ENCODE results near the gene PPP1R12C.
A peak's percentile ranks its signal among the peaks of the same experiment; 100 is the strongest.
"Not testable (repeated sequence)": the region's sequence is repeated elsewhere in the genome, so short reads cannot be mapped to it uniquely, and the experiment has no call there.

Gene PPP1R12C

DNA sequence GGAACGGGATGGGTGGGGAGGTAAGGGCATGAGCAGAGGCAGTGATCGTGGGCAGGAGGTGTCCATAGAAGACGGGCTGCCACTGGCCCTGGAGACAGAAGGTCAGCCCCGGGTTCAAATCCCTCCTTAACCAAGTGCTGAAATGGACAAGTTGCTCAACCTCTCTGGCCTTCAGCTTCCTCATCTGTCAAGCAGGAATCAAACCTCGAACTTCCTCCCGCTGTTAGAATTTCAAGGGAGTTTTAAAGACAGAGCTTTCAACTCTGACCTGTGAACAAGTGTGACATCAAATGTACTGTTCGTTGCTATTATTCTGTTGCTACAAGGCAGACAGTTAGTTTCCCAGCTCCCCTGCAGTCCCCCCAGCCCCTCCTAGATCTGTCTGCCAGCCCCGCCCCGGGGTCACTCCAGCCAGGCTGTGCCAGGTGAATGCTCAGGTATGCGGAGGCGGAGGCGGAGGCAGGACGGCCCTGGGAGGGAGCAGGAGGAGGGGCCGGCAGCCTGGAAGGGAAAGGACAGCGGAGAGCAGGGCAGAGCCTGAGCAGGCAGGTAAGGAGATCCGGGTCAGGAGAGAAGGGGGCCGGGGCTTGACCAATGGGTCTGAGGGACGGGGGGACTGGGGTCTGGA lies 42.0 kb downstream of the PPP1R12C start, which contains the start of gene EPS8L1:
Gene EPS8L1 (plus strand): TSS at position 499 of the 628 bp plus-strand sequence. CDS start 576 bp downstream, outside the sequence.
- DNase-seq (ENCODE audit: low read depth) = no peak

DNA sequence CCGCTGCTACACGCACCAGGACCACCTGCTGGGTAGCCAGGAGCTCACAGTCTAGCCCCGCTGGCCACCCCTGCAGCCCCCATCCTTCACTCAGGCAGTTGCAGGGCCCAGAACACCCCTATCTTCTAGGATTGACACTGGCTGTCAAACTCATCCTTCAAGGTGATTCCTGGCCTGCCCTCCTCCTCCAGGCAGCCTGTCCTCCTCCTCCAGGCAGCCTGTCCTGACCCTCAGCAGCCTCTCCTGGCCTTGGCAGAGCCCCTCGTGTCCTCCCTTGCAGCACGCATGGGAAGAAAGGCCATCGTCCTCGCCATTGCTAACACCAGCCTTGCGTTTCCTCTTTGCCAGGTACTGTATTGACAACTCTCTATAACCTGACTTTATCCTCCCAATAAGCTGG lies 45.5 kb downstream of the PPP1R12C start:
- DNase-seq (ENCODE audit: low read depth) = no peak

DNA sequence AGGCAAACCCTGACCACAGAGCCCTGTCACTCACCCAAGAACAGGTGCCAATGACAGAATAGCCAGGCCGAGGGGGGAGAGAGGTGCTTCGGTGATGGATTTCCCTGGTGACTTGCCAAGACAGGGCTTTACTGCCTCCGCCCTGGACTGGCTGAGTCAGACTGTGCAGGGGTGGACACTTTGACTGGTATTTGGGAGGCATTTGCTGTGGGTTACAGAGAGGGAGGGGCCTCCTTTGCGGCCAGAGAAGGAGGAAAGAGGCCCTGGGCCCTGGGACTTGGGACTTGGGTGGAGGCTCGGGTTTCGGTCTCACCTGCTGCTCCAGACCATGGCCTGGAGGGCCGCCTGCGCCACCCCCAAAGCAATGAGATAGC lies 46.3 kb downstream of the PPP1R12C start:
- DNase-seq (ENCODE audit: low read depth) = no peak

DNA sequence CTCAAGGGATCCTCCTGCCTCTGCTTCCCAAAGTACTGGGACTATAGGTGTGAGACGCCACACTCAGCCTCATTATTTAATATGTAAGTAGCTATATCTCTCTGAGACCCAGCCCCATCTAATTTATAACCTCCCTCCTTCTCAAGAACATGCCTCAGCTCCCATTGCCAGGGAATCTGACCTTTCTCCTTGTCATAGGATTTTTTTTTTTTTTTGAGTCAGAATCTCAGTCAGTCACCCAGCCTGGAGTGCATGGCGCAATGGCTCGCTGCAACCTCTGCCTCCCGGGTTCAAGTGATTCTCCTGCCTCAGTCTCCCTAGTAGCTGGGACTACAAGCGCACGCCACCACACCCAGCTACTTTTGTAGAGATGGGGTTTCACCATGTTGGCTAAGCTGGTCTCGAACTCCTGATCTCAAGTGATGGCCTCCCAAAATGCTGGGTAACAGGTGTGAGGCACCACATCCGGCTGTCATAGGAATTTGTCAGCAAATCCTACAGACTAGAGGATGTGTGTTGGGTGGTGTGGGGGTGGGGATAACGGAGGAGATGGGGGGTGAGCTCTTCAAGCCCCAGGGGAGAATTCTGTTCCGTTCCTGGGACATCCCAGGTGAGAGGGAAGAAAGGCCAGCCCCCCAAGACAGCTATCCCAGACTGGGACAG lies 46.8 kb downstream of the PPP1R12C start:
- DNase-seq (ENCODE audit: low read depth) = no peak

DNA sequence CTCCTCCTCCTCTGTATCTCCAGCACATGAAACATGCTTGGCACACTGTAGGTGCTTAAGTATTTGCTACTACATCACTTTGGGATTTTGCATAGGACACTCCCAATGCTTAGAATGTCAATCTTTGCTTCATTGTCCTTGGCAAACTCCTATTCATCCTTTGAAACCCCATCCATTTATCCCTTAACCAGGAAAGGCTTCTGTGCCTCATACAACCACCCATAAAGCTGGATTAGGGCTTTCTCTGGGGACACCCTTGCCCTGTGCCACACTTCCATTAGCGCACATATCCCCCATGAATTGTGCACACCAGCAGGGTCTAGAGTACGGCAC lies 47.6 kb downstream of the PPP1R12C start:
- DNase-seq (ENCODE audit: low read depth) = no peak

DNA sequence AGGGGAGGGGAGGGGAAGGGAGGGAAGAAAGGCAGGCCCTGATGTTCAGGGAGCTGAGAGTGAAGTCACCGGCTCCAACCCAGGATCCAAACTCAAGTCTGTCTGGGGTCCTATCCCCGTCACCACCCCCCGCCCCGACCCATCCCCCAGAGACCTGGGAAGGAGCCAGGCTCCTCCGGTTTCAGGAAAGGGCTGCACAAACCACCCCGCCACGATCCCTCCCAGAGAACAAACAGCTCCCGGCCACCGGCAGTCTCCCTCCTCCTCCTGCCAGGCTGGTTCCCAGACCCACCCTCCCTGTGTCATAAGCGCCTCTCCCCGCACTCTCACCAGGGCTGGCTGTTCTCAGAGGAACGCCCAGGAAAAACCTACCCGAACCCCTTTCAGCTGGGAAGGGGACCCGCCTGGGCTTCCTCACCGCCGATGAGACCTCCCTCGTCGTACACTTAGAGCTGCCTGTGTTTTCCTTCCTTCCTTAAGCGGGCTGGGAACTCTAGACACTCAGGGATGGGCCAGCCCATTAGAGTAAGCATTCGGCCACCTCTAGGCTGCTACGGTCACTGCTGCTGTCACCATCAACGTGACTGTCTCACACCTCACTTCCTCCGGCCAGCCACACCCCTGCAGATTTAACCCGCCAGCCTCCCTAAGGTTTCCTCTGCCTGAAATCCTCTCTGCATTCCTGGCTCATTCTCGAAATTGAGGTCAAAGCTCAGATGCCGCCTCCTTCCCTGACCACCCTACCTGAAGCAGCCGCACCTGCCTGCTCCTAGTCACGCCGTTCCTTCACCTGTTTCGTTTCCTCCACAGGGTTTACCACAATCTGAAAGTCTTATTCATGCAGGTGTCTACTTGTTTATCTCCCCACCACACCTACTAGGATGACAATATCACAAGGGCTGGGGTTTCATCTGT lies 48.2 kb downstream of the PPP1R12C start:
- DNase-seq (ENCODE audit: low read depth) = no peak

DNA sequence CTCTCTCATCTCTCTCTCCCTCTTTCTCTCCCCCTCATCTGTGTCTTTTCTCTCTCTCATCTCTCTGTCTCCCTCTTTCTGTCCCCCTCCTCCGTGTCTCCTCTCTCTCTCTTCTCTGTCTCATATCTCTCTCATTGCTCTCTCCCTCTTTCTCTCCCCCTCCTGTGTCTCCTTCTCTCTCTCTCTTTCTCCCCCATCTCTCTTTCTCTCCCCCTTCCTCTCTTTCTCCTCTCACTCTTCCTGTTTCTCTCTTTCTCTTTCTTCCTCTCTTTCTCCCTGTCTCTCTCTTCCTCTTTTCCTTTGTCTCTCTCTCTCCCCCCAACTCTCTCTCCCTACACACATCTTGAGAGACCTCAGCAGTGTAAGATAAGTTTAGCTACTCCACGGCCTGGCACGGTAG lies 49.6 kb downstream of the PPP1R12C start:
- no peak for DNase-seq (ENCODE audit: low read depth)

DNA sequence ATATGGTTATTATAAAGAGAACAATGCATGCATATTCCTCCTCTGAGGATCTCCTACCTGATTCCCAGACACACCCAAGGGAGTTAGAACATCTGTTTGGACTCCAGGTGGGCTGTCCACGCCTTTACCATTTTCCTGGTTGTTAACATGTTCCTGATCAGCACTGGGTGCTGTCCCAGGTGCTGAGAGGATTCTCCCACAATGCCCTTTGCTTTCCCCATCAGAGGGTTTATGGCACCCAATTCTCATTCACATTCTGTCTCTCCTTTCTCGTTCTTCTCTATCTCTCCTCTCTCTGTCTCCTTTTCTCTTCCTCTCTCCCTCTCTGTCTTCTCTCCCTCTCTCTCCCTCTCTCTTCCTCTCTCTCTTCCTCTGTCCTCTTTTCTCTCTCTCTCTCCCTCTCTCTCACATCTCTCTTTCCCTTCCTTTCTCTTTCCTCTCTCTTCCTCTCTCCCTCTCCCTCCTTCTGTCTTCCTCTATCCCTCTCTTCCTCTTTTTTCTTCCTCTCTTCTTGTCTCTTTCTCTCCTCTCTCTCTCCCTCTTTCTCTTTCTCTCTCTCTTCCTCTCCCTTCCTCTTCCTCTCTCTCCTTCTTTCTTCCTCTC lies 51.2 kb downstream of the PPP1R12C start:
- DNase-seq (ENCODE audit: low read depth) = no peak

DNA sequence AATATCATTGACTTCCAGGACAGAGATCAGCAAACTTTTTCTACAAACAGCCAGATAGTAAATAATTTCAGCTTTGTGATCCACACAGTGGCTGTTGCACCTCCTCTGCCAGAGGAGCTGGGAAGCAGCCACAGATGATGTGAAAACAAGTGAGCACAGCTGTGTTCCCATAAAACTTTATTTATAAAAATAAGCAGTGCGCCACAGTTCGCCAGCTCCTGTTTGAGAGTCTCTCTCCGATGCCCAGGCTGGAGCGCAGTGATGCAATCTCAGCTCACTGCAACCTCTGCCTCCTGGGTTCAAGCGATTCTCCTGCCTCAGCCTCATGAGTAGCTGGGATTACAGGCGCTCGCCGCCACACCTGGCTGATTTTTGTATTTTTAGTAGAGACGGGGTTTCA lies 51.9 kb downstream of the PPP1R12C start:
- DNase-seq (ENCODE audit: low read depth) = not testable (repeated sequence)

DNA sequence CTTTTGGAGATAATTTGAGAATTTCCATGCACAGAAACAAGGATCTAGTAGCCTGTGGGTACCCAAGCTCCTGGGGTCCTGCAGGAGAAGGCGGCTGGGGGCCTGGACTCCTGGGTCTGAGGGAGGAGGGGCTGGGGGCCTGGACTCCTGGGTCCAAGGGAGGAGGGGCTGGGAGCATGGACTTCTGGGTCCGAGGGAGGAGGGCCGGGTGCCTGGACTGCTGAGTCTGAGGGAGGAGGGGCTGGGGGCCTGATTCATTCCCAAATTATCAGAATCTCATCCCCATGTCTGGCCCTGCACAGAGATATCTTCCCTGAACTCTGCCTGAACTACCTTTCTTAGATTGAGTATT lies 54.0 kb downstream of the PPP1R12C start:
- DNase-seq (ENCODE audit: low read depth) = no peak

DNA sequence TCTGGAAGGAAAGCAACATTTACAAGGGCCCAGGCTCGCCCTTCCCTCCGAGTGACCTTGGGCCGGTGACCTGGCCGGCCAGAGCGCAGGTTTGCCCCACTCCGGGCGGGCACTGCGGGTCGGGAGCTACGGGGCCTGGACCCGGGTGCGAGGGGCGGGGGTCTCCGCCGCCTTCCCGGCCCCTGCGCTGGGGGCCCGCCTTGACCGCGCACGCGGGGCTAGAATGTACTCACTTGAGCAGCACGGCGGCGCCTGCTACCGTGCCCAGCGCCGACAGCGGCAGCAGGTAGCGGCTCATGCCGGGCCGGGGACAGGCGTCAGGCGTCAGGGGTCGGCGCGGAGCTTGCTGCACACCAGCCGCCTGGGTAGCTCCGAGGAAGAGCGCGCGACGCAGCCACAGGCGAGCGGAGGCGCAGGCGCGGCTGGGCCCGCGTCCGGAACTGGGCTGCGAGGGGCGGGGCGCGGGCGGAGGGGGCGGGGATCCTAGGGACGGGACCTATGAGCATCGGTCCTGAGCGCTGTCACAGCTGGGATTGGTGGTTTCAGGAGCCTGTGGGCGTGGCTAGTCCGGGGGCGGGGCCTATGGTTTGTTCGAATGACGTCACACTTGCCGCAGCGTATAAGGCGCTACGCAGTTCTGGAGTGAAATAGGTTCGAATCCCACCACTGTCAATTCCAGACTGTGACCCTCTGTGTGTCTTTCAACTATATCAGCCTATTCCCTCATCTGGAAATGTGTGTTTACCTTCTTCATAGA lies 54.5 kb downstream of the PPP1R12C start, which contains the start of gene RDH13:
Gene RDH13 (minus strand): TSS at position 414 of the 757 bp plus-strand sequence. CDS start 116 bp downstream, at position 298.
- DNase-seq (ENCODE audit: low read depth) = peak; percentile 100

DNA sequence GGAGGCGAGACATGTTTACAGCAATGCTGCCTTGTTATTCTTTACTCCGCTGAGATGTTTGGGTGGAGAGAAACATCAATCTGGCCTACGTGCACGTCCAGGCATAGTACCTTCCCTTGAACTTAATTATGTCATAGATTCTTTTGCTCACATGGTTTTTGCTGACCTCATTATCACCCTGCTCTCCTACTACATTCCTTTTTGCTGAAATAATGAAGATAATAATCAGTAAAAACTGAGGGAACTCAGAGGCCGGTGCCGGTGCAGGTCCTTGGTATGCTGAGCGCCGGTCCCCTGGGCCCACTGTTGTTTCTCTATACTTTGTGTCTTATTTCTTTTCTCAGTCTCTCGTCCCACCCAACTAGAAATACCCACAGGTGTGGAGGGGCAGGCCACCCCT lies 57.1 kb downstream of the PPP1R12C start:
- DNase-seq (ENCODE audit: low read depth) = not testable (repeated sequence)

DNA sequence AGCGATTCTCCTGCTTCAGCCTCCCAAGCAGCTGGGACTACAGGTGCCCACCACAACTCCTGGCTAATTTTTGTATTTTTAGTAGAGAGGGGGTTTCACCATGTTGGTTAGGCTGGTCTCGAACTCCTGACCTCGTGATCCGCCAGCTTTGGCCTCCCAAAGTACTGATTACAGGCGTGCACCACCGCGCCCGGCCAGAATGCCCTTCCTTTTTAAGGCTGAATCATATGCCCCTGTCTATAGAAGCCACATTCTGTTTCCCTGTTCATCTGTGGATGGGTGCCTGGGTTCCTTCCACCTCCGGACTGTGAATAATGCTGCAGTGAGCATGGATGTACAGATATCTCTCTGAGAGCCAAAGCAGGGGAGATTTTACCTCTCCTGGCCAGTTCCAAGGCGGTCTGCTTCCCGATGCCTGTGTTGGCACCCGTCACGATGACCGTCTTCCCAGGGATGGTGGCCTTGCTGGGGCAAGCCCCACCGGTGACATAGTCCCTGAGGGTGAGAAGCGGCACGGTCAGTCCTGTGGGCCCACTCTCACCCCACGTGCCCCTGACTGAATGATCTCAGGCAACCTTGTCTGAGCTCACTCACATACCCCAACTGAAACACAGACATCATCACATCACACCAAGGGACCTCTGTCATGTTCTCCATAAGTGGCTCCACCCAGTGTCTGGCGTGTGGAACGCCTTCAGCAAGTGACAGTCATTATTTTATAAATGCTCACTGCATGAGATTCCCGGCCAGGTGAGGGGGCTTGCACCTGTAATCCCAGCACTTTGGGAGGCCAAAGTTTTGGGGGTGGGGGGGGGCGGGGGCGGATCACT lies 58.4 kb downstream of the PPP1R12C start:
- DNase-seq (ENCODE audit: low read depth) = no peak

DNA sequence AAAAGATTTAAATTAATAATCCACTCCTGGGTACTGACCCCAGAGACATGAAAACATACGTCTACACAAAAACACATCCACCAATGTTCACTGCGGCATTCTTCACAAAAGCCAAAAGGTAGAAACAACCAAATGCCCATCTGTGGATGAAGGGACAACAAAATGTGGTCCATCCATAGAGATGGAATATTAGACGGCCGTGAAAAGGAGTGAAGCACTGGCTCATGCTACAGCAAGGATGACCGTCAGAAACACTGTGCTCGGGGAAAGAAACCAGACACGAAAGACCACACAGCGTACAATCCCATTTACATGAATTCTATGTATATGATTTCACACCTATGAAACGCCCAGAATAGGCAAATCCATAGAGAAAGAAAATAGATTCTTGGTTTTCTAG lies 60.6 kb downstream of the PPP1R12C start:
- DNase-seq (ENCODE audit: low read depth) = no peak

DNA sequence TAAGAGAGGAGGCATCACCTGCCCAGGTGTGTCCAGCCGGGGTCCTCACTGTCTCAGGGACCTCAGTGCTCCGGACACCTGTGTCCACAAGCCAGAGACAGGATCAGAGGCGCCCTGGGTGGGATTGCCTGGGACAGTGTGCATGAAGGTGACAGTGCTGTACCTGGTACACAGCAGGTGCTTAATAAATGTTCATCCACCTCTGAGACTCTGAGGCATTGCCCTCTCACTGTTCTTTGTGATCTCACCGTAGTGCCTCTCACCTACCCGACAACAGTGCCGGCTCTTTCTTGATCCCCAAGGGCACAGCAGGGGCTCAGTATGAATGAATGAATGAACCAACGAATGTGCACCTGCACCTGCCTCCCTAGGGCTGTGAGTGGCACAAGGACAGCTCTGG lies 63.7 kb downstream of the PPP1R12C start:
- no peak for DNase-seq (ENCODE audit: low read depth)

DNA sequence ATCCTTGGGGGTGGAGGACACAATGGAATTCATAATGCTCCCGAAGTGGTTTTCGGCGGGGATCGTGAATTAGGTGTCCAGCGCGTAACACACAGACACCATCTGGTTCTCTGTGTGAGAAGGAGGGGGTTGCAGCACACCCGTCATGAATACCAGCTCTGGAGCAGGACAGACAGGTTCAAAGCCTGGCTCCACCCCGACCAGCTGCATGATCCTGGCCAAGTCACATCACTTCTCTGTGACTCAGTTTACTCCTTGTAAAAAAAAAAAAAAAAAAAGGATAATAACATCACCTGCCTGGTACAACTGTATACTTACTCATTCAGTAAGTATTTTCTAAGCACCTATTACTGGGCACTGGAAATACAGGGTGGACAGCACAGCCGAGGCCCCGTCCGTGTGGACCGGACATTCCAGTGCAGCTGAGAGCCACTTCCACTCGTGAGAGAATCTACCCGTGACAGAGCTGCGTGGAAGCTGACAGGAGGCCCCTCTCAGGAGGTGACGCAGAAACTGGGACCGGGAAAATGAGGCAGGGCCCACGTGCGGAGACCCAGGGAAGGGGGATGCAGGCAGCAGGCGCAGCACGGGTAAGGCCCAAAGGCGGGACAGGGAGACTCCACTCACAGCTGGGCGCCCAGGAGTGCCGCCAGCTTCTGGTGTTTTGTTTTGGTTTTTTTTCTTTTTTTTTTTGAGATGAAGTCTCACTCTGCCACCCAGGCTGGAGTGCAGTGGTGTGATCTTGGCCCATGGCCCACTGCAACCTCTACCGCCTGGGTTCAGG lies 66.5 kb downstream of the PPP1R12C start:
- DNase-seq (ENCODE audit: low read depth) = no peak

DNA sequence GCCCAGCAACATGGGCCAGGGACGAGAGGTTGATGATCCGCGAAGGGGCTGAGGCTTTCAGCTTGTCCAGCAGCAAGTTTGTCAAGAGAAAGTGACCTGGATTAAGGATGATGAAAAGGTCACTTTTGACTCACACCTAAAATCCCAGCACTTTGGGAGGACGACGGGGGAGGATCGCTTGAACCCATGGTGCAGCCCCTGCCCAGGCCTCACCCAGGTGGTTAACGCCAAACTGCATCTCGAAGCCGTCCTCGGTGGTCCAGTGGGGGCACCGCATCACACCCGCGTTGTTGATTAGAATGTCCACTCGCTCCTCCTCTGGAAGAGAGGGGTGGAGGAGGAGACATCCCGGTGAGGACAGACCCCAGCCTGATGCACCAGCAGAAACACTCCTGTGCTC lies 69.0 kb downstream of the PPP1R12C start:
- no peak for DNase-seq (ENCODE audit: low read depth)

DNA sequence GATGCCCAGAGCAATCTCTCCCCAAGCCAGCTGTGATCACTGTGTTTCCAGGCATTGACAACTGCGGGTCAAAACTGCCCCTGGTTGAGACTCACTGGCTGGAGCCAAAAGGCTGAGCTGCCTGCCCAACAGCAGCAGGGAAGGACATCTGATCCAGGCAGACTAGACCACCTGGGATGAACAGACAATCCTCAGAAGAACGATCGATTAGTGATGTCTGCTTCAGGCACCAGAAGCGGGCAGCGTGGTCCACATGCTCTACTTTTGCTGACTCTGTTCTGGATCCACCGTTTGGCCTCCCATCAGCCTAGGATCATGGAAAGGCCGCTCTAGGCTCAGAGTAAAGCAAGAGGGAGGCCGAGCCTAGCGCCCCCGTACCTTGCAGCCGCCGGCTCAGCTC lies 69.5 kb downstream of the PPP1R12C start:
- no peak for DNase-seq (ENCODE audit: low read depth)

DNA sequence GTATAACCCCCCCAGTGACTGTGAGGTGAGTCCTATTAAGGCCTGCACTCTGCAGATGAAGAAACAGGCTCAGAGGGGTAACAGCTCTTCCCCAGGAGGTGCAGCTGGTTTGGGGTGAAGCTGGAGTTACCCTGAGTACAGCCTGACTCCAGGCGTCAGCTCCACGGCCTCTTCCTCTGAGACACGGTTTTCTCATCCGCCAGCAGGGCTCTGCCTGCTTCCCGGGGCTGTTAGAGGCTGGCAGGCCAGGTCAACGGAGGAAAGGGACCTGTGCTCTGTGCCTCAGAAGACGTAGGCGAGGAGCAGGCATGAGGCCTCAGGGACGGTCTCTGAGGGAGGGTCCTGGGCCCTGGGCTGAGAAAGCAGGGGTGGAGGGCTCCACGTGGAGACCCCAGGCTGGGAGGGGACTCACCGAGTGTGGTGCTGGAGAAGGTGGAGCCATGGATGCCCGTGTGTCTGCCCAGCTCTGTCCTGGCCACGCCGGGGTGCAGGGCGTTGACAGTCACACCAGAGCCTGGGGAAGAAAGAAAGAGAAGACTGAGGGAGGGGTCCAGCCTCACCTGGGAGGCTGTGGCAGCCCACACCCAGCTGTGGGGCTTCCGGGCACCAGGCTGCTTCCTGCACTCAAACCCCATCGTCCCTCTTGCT lies 70.3 kb downstream of the PPP1R12C start:
- no peak for DNase-seq (ENCODE audit: low read depth)
